OCI-M2 (cell line): ENCODE measurements around the gene CEP19.
A peak's percentile ranks its signal among the peaks of the same experiment; 100 is the strongest.

Experiments
- DNase-seq: peaks from one replicate; lab custom pipeline; 2025; ENCODE audit not compliant: unreplicated experiment; lab: John Stamatoyannopoulos, UW

Gene CEP19

DNA sequence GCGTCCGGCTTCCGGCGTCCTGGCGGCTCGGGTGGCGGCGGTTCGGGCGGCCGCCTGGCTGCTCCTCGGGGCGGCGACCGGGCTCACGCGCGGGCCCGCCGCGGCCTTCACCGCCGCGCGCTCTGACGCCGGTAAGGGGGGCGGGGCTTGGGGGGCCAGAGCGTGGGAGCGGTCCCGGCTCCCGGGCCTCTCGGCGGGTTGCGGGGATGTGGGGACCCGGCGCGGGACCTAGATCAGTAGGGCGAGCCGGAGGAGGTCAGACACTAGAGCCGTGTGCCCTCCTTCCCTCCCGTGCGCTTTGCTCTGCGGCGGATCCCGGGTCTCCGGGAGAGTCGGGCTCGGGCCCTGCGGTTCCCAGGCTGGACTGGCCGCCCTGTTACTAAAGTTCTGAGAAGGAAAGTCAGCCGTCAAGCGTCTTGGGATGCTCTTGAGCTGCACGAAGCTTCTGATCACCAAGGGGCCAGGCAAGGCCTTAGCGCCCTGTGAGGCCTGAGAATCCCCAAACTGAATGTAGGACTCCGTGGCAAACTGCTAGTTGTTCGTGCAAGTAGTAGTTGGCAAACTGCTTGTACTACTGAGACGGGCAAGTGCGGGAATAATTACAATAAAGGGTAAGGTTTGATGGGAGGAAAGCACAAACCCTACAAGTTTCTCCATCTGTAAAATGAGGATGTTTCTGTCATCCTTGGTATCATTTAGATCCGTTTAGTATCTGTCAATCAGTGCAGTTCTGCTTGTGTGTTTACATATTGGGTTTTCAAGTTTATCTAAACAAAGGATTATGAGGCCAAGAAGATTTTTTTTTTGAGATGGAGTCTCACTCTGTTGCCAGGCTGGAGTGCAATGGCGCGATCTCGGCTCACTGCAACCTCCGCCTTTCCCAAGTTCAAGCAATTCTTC lies 714 bp upstream of the CEP19 start:
- DNase-seq, result no peak

DNA sequence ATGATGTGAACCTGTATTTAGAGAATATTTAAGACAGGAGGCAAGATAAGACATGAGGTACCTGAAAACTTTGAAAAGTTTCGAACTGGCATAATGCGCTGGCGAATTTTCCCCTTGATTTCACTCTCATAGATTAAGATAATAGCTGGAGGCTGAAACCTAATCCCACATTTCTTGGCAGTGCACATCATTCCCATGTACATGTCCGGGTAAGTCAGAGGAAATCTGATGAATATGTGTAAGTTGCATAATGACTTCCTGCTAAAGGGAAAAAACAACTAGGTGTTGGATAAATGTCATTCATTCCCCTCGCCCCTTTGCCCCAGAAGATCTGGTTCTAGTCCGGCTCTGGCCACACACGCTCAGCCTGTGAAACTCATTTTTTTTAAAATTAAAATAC lies 3.6 kb downstream of the CEP19 start:
- no peak for DNase-seq

DNA sequence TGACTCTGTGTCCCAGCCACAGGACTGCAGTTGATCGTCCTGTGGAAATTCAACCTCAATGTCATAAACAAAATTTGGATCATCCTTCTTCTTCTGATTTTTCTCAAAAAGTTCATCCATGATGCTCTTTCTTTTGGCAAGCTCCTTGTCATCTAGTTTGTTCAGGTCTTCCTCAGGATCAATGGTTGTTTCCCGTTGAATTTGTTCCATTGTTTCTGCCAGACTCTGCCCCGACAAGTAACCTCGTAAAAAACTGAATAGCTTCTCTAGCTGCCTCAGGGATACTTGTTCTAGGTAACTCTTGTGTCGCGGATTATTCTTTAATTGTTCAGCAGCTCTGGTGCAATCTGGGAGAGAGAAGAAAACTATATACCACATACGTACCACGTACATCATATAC lies 4.5 kb downstream of the CEP19 start:
- DNase-seq, result no peak

DNA sequence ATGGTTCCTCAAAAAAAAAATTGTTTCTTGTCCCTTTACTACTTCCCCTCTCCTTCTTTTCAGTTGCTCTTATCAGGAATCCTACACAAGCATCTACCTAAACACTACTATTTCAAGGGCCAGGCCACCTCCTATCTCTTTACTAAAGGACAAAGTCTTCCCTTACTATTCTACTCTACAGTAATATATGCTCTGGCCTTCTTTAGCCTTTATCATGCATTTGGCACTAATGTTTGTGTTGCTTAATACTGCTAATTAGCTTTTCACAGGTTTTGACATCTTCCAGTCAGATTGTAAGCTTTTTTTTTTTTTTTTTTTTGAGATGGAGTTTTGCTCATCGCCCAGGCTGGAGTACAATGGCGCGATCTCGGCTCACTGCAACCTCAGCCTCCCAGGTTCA lies 5.3 kb downstream of the CEP19 start:
- no peak for DNase-seq

DNA sequence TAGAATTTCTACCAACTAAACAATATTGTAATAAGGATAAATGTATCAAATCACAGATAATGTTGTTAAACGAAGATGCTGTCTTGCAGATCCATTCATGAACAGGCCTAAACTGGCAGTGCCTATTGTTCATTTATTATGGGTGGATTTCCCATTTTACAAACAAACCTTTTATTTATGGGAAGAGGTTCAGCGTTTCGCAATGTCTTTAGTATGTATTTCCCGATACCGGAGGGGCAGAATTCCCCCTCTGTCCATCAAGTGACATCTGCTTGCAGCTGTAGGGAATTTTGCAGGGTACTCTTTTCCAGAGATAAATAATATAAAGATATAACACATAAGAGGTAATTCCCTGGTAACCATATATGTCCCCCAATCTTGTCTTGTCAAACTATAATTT lies 5.7 kb downstream of the CEP19 start:
- no peak for DNase-seq

DNA sequence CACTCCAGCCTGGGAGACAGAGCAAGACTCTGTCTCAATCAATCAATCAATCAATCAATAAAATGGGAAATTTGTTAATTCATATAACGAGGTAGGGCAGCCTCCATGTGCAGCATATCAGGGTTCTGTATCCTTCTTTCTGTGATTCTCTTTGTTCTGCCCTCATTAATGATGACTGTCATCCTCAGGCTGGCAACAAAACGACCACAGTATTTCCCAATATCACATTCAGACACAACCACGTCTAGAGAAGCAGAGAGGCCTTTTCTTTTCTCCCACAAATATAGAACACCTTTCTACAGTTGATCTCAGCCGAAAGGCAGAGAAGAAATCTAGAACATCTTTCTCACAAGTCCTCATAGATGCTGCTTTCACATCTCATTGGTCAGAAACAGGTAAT lies 11.2 kb downstream of the CEP19 start:
- DNase-seq, result no peak

DNA sequence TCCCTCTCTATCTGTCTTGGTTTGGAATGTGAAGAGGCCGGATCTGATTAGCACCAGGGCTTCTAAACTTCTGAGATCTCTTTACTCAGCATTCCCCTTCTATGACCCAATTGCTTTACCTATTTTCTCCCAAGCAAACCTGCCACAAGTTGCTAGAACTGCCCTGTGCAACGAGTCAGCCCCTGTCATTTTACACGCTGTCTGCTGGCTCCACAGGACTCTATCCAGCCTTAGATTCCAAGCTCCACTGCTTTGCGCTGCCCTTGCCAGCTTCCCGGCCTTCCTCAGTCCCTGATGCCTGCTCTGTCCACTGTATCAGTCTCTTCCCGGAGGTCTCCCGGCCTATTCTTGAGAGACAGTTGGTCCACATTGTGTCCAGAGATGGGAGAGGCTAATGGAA lies 12.3 kb downstream of the CEP19 start:
- DNase-seq, result no peak

- DNase-seq, result no peak
Observed at GRCh38 chr3:196697270-196697669, 14.8 kb downstream of the CEP19 start.

DNA sequence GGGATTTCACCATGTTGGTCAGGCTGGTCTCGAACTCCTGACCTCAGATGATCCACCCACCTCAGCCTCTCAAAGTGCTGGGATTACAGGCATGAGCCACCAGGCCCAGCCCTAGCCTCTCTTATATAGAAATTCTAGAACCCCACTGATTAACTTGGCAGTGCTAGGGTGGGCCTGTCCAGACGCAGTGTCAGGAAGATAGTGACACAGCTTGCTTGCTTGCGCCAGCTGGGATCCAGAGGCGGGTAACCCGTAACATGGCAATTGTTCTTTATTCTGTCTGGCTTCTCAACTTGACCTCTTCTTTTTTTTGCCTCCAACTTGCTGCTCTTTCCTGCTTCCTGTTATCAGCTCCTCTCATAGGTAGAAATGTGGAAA lies 16.2 kb downstream of the CEP19 start:
- DNase-seq, result no peak

- no peak for DNase-seq
Observed at GRCh38 chr3:196694941-196695848, 16.9 kb downstream of the CEP19 start.

DNA sequence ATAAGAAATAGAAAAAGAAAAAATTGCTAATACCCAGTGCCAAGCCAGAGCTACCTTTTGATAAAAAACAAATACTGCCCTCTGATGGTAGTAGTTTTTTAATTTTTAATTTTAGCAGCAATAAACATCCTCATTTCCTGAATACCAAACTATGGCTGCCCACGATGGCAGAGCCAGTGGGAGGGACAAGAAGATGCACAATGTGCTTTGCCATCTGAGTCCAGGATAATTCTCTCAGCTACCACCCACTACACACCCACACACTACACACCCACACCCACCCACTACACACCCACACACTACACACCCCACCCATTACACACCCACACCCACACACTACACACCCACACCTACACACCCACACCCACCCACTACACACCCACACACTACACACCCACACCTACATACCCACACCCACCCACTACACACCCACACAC lies 17.8 kb downstream of the CEP19 start:
- no peak for DNase-seq

DNA sequence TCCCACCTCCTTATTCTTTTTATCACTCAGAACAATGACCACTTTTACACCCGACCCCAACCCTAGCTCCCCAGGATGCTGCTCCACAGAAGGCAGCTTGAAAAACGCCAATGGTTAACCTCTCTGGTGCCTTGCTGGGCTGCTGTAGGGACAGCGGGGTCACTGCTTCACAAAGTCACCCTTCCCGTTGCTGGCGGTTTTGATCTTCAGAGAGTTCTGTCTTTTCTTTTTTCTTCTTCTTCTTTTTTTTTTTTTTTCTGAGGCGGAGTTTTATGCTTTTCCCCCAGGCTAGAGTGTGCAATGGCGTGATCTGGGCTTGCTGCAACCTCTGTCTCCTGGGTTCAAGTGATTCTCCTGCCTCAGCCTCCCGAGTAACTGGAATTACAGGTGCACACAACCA lies 20.7 kb downstream of the CEP19 start:
- DNase-seq, result no peak

DNA sequence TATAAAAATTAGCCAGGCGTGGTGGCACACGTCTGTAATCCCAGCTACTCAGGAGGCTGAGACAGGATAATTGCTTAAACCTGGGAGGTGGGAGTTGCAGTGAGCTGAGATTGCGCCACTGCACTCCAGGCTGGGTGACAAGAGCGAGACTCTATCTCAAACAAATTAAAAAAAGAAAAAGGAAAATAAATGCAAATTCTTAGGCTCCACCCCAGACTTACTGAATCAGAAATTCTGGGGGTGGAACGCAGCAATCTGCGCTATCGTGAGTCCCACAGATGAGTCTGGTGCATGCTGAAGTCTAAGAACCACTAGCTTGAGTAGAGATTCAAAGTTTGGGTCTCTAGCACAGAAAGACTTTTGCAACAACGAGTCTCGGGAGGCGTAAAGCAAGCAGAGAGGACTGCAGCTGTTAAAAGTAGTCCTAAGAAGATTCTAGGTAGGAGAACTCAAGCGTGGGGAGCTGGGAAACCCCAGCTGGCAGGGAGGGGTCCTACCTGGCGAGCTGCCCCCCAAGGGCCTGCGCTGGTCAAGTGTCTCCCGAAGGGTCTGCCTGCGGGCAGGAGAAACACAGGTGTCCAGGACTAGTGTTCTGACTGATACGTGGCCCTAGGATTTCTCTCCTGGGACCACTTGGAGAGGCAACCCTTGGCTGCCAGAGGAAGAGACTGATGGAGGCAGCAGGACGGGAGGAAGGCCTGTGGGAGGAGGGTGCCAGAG lies 21.9 kb downstream of the CEP19 start:
- DNase-seq, result no peak

DNA sequence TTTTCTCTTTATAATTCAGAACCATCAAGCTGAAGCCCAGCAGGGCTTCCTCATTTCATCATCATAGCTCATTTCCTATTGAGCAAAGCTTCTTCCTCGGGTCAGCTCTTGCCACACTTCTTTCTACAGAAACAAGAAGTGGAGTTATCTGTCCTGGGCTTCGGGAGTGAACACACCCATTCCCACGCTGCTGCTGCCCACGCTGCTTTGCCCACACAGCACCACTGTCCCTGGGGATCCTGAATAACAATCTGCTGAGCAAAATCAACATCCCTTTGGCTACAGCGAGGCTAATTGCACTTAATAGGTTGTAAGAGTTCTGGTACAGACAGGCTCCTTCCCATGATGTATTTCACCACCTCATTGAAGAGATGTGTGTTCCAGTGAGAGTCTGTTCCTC lies 23.7 kb downstream of the CEP19 start:
- DNase-seq, result no peak

DNA sequence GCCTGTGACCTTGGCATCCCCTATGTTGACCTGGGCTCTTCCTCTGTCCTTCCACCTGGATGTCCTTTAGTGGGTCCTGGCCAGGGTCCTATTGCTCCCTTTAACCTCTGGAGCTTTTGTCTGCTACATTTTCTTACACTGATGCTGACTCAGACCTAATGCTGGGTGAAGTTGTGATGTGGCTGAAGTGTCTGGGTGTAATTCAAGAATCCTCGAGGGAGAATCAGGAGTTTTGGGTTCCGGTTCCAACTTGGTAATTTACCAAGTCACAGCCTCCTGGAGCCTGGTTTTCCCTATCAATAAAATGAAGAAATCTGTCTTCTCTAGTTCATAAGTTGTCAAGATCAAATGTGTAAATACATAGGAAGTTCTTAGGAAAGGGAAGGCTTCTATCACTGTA lies 25.6 kb downstream of the CEP19 start:
- no peak for DNase-seq

- DNase-seq, result peak; percentile 50
Observed at GRCh38 chr3:196684548-196685407, 27.3 kb downstream of the CEP19 start.

GRCh38 chr3:196677931-196678330 lies 34.1 kb downstream of the CEP19 start:
- DNase-seq, result no peak

DNA sequence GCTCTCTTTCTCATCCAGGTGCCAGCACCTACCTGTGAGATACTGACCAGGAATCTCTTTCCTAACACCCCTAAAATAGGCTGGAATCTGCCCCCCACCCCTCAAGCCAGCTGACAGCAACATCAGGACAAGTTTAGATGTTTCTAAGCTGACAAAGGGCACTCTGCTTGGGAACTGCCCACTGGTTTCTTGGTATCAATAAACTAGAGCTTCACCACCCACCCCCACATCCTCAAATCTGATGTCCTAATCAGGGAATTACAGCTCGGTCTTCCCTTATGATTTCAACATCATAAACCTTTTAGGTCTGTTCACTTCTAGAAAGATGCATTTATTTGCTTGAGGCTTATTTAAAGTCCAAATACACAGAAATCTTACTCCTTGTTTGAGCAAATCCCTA lies 34.7 kb downstream of the CEP19 start:
- DNase-seq, result no peak

DNA sequence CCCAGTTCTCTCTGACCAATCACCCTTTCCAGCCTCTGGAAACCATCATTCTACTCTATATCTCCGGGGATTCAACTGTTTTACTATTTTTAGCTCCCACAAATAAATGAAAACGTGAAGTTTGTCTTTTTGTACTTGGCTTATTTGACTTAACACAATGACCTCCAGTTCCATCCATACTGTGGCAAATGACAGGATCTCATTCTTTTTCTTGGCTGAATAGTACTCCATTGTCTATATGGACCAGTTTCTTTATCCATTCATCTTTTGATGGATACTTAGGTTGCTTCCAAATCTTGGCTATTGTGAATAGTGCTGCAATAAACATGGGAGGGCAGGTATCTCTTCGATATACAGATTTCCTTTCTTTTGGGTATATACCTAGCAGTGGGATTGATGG lies 38.4 kb downstream of the CEP19 start:
- no peak for DNase-seq

GRCh38 chr3:196670339-196670738 lies 41.7 kb downstream of the CEP19 start:
- no peak for DNase-seq
